ENCODE results near the gene UNC79.

GRCh38 chr14:93628048-93628447 is 197.3 kb downstream of the UNC79 start:
- TF ChIP-seq CTCF (IDR thresholded peaks at IDR 0.05) (no peak), POLR2A (IDR thresholded peaks at IDR 0.05) (no peak)

Data from thyroid gland (tissue), 4 donors.